ENCODE data around the gene MTAP. TPM values are rescaled to one million over a fixed set of nuclear protein-coding genes. Genes with fewer than 3 reads are reported as not detected.

MTAP gene
- total RNA-seq, 1 donor from 2014 or later = 42.5 TPM

- intact Hi-C loops (cut with DNase I) = no loop called here
- peak; percentile 85 for DNase-seq (ENCODE audit: low spot score)
- ATAC-seq = peak; percentile 78
These were observed 586 bp upstream of the MTAP start for GRCh38 chr9:21801683-21802417.

GRCh38 chr9:21803649-21804048, 1.2 kb downstream of the MTAP start:
- ATAC-seq (no peak), DNase-seq (ENCODE audit: low spot score) (no peak)
- intact Hi-C loops (cut with DNase I) = no loop called here

- intact Hi-C loops (cut with DNase I) = no loop called here
- no peak for DNase-seq (ENCODE audit: low spot score)
- no peak for ATAC-seq
These were observed 1.9 kb downstream of the MTAP start for GRCh38 chr9:21804331-21804730.

GRCh38 chr9:21804791-21805190, 2.4 kb downstream of the MTAP start:
- intact Hi-C loops (cut with DNase I) = no loop called here
- no peak for ATAC-seq
- DNase-seq (ENCODE audit: low spot score) = no peak

DNA sequence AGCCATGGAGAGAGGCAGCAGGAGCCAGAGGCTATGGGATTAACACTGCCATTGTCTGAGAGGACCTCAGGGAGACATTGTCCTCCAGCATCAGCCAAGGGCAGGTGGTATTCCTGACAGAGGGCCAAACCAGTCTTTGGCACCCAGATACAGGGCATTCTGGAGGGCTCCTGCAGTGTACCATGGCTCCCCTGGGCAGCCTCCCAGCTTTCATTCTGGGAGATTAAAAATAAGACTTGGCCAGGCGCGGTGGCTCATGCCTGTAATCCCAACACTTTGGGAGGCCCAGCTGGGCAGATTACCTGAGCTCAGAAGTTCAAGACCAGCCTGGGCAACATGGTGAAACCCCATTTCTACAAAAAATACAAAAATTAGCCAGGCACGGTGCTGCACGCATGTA, 4.2 kb downstream of the MTAP start:
- ATAC-seq = no peak
- no peak for DNase-seq (ENCODE audit: low spot score)
- intact Hi-C loops (cut with DNase I) = no loop called here

DNA sequence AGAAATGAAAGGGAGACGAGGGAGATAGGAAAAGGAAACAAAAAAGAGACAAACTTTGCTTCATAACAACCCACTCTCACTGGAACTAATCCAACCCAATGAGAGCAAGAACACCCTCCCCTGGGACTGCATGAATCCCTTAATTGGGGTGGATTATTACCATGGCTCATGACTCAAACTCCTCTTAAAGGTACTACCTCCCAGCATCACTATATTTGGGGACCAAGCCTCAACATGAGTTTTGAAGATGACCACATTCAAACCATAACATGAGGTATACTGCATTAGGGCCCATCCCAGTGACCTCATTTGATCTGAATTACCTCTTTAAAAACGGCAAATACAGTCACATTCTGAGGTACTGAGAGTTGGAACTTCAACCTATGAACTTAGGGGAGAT, 8.0 kb downstream of the MTAP start:
- no peak for ATAC-seq
- intact Hi-C loops (cut with DNase I) = loop anchor here (10.0 kb wide), 2 partner anchors 204 to 424 kb away; no protein-coding TSS in a partner anchor
- no peak for DNase-seq (ENCODE audit: low spot score)

DNA sequence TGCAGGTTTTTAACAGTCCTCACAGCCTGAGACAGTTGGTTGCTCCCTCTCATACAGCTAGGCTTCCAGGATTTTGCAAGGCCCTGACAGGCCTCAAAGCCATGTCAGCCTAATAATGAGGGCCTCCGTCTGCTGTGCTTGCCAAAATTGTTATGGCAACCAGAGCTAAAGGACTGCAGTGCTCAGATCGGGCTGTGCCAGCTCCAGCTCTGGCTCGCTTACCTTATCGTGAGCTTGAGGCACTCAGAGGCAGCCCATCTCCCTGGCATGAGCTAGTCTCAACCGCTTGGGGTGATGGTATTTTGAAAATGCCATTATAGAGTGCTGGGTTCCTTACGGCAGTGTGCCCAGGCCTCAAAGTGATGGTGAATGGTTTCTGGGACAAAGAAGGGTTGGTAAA, 8.4 kb downstream of the MTAP start:
- intact Hi-C loops (cut with DNase I) = loop anchor here (10.0 kb wide), 2 partner anchors 204 to 424 kb away; no protein-coding TSS in a partner anchor
- DNase-seq (ENCODE audit: low spot score) = no peak
- ATAC-seq = no peak

GRCh38 chr9:21811914-21812313, 9.5 kb downstream of the MTAP start:
- DNase-seq (ENCODE audit: low spot score) (no peak), ATAC-seq (no peak)
- intact Hi-C loops (cut with DNase I) = loop anchor here (10.0 kb wide), 2 partner anchors 203 to 423 kb away; no protein-coding TSS in a partner anchor

DNA sequence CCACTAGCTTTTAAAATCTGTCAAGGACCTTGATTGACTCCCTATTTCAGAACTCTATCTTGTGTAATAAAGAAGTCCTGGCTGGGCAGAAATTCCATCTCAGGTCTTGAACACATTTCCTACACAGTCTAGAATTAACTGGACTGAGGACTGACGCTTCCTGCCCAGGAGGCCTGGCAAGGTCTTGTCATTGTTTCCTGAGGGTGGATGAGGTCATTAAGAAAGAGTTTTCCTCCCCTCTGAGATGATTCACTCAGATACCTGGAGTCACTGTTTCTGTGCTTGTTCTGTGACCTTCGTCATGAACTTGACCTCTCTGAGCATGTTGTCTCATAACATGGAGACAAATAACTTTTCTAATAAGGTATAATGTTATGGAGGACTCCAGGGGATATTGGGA, 10.0 kb downstream of the MTAP start:
- ATAC-seq = peak; percentile 9
- intact Hi-C loops (cut with DNase I) = loop anchor here (10.0 kb wide), 2 partner anchors 202 to 422 kb away; no protein-coding TSS in a partner anchor

GRCh38 chr9:21812946-21813568, 10.6 kb downstream of the MTAP start:
- peak; percentile 82 for DNase-seq (ENCODE audit: low spot score)

More for the DNA sequence above, 10.0 kb downstream of the MTAP start:
- no peak for DNase-seq (ENCODE audit: low spot score)

DNA sequence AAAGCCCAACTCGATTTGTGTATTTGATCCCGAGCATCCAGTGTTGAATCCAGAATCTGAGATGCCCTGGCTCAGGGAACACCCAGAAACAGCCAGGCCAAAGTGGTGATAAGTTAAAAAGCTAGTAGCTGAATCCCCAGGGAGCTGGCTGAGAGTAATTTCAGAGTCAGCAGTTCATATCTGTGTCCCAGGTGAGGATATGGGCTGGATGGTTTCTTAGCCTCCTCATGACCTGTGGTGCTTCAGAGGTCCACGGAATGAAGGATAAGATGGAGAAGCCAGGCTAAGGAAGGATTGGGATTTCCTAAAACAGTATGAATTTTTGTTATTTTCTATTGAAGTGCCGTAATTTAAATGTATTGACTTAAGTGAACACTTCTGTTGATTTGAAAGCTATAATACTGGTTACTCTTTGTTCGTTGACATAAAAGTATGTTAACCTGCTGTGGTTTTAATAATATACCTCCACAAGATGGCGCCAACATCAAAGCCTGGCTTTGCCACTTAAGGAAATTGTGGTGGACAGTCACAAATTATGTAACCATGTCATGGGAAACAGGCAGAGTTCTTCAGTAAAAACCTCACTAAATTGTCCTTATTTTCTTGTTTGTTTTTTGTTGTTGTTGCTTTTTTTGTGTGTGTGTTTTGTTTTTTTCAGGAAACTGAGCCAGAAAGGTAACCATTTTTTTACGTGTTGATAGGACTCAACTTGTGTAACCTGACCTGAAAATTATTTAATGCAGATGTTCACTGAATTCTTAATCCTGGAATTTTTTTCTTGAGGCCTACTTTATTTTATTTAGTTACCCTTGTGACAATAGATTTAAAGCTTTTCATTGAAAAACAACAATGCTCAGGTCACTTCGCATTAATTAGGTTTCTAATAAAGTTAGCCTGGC, 11.4 kb downstream of the MTAP start:
- ATAC-seq (peak; percentile 87), DNase-seq (ENCODE audit: low spot score) (no peak)
- intact Hi-C loops (cut with DNase I) = loop anchor here (10.0 kb wide), 2 partner anchors 201 to 421 kb away; no protein-coding TSS in a partner anchor

More at GRCh38 chr9:21812946-21813568, 10.6 kb downstream of the MTAP start:
- peak; percentile 86 for ATAC-seq
- intact Hi-C loops (cut with DNase I) = loop anchor here (10.0 kb wide), 2 partner anchors 202 to 422 kb away; no protein-coding TSS in a partner anchor

DNA sequence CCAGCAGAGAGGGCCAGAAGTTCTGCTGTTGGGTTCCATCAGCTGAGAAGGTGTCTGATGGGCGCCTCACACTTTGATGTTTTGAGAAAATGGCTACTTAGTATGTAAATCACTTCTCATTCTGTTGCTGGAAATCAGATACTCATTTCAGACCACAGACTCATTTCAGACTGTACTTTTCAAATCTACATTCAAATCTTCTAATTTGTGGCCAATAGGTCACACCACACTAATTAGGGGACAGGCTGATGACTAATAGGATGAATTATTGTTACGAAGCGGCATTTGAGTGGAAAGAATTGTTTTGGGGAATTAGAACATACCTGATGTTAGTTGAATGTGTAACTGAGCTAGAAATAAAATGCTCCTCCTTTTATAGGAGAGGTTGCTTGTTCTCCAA, 13.2 kb downstream of the MTAP start:
- no peak for DNase-seq (ENCODE audit: low spot score)
- intact Hi-C loops (cut with DNase I) = loop anchor here (10.0 kb wide), 2 partner anchors 199 to 419 kb away; no protein-coding TSS in a partner anchor
- no peak for ATAC-seq

GRCh38 chr9:21817176-21817575, 14.7 kb downstream of the MTAP start:
- intact Hi-C loops (cut with DNase I) = loop anchor here (10.0 kb wide), 2 partner anchors 198 to 418 kb away; no protein-coding TSS in a partner anchor
- no peak for DNase-seq (ENCODE audit: low spot score)
- ATAC-seq = no peak

DNA sequence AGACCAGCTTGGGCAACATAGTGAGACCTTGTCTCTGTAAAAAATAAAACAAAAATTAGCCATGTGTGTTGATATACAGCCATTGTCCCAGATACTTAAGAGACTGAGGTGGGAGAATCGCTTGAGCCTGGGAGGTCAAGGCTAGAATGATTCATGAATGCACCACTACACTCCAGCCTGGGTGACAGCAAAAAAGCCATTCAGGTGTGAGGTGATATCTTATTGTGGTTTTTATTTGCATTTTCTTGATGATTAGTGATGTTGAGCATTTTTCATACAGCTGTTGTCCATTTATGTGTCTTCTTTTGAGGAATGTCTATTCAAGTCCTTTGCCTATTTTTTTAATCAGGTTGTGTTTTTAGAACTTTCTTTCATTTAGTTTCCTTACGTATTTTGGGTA, 23.2 kb downstream of the MTAP start:
- no peak for DNase-seq (ENCODE audit: low spot score)
- ATAC-seq = no peak
- intact Hi-C loops (cut with DNase I) = no loop called here

DNA sequence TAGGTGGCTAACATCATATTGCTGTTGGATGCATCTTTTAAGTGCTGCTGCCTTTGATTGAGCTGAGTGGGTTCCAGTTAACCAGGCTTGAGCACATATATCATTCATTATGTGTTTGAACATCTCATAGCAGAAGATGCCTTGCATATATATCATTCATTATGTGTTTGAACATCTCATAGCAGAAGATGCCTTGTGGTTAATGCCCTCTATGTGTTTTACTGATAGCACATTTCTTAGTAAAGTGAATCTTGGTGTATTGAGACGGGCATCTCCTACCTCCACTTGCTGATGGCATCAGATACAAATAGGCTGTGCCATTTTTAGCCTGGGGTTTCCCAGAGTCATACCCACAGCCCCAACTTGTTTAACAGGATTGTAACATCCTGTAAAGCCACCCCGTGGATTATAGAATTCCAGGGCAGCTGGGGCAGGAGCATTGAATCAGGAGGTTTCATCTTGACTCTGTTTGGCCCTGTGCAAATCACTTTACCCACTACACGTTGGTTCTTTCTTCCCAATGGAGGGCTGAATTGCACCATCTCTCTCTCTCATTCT, 26.5 kb downstream of the MTAP start:
- DNase-seq (ENCODE audit: low spot score) (no peak), ATAC-seq (no peak)
- intact Hi-C loops (cut with DNase I) = no loop called here

GRCh38 chr9:21830589-21830988, 28.2 kb downstream of the MTAP start:
- intact Hi-C loops (cut with DNase I) = no loop called here
- DNase-seq (ENCODE audit: low spot score) = no peak
- no peak for ATAC-seq

- DNase-seq (ENCODE audit: low spot score) (no peak), ATAC-seq (no peak)
- intact Hi-C loops (cut with DNase I) = no loop called here
These were observed 29.5 kb downstream of the MTAP start for GRCh38 chr9:21831841-21832509.

DNA sequence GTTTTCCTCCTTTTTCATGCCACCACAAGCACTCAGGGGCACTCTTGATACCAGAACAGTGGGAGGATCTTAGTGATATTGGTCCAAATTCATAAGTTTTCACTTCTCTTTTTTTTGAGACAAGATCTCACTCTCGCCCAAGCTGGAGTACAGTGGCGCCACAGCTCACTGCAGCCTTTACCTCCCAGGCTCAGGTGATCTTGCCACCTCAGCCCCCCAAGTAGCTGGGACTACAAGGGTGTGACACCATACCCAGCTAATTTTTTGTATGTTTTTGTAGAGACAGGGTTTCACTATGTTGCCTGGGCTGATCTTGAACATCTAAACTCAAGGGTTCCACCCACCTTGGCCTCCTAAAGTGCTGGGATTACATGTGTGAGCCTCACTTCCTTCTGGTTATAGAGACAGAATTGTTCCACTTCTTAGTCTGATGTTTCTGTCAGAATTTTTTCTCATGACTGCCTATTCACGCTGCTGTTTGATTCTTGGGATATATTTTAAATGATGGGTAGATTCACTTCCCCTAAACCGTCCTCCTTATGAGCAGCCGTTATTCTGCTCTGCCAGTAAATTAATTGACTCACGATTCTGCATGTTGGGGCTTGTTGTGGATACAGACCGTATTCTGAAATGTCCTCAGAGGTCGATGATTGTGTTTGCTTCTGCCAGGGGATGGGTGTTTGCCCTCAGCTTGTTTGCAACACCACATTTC, 30.8 kb downstream of the MTAP start:
- no peak for ATAC-seq
- no peak for DNase-seq (ENCODE audit: low spot score)
- intact Hi-C loops (cut with DNase I) = no loop called here
